ENCODE results near the gene PAK3.

DNA sequence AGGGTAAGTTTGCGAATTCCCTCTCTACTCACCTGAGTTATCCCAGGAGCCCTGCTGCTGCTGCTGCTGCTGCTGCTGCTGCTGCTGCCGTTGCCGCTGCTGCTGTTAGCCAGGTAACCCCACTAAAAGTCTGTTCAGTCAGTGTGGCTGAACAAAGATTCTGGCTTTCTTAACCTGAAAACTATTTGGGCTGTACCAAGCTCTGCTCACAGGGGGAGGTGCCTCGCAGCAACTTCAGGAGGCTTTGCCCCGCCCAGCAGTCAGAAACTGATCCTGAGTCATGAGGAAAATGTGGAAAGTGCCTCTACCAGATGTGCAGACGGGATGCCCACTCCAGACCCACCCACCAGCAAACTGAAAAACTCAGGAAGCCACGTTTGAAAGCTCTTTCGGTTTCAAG, 174.3 kb downstream of the PAK3 start, which contains the start of gene CAPN6:
- TF ChIP-seq SNAI2 (CRISPR knock-in tag; IDR thresholded peaks at IDR 0.05) (no peak), BACH2 (CRISPR knock-in tag; IDR thresholded peaks at IDR 0.05; ENCODE audit: borderline replicate concordance) (no peak), GLIS3 (CRISPR knock-in tag; IDR thresholded peaks at IDR 0.05) (no peak), PPARA (CRISPR knock-in tag; IDR thresholded peaks at IDR 0.05; ENCODE audit: borderline replicate concordance) (no peak), ZFP3 (CRISPR knock-in tag; IDR thresholded peaks at IDR 0.05) (no peak), ZFP30 (CRISPR knock-in tag; IDR thresholded peaks at IDR 0.05) (no peak), CSDC2 (CRISPR knock-in tag; IDR thresholded peaks at IDR 0.05) (no peak), ISL1 (CRISPR knock-in tag; IDR thresholded peaks at IDR 0.05) (no peak)
- TF ChIP-seq, protein P1, sequence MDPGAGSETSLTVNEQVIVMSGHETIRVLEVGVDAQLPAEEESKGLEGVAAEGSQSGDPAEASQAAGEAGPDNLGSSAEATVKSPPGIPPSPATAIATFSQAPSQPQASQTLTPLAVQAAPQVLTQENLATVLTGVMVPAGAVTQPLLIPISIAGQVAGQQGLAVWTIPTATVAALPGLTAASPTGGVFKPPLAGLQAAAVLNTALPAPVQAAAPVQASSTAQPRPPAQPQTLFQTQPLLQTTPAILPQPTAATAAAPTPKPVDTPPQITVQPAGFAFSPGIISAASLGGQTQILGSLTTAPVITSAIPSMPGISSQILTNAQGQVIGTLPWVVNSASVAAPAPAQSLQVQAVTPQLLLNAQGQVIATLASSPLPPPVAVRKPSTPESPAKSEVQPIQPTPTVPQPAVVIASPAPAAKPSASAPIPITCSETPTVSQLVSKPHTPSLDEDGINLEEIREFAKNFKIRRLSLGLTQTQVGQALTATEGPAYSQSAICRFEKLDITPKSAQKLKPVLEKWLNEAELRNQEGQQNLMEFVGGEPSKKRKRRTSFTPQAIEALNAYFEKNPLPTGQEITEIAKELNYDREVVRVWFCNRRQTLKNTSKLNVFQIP (CRISPR knock-in tag; IDR thresholded peaks at IDR 0.05; ENCODE audit: borderline replicate concordance, low read depth), result no peak
- TF ChIP-seq, protein P2, sequence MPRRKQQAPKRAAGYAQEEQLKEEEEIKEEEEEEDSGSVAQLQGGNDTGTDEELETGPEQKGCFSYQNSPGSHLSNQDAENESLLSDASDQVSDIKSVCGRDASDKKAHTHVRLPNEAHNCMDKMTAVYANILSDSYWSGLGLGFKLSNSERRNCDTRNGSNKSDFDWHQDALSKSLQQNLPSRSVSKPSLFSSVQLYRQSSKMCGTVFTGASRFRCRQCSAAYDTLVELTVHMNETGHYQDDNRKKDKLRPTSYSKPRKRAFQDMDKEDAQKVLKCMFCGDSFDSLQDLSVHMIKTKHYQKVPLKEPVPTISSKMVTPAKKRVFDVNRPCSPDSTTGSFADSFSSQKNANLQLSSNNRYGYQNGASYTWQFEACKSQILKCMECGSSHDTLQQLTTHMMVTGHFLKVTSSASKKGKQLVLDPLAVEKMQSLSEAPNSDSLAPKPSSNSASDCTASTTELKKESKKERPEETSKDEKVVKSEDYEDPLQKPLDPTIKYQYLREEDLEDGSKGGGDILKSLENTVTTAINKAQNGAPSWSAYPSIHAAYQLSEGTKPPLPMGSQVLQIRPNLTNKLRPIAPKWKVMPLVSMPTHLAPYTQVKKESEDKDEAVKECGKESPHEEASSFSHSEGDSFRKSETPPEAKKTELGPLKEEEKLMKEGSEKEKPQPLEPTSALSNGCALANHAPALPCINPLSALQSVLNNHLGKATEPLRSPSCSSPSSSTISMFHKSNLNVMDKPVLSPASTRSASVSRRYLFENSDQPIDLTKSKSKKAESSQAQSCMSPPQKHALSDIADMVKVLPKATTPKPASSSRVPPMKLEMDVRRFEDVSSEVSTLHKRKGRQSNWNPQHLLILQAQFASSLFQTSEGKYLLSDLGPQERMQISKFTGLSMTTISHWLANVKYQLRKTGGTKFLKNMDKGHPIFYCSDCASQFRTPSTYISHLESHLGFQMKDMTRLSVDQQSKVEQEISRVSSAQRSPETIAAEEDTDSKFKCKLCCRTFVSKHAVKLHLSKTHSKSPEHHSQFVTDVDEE (CRISPR knock-in tag; IDR thresholded peaks at IDR 0.05), result no peak
- TF ChIP-seq, protein P3, sequence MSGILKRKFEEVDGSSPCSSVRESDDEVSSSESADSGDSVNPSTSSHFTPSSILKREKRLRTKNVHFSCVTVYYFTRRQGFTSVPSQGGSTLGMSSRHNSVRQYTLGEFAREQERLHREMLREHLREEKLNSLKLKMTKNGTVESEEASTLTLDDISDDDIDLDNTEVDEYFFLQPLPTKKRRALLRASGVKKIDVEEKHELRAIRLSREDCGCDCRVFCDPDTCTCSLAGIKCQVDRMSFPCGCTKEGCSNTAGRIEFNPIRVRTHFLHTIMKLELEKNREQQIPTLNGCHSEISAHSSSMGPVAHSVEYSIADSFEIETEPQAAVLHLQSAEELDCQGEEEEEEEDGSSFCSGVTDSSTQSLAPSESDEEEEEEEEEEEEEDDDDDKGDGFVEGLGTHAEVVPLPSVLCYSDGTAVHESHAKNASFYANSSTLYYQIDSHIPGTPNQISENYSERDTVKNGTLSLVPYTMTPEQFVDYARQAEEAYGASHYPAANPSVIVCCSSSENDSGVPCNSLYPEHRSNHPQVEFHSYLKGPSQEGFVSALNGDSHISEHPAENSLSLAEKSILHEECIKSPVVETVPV (CRISPR knock-in tag; IDR thresholded peaks at IDR 0.05), result no peak
- TF ChIP-seq, protein P4, sequence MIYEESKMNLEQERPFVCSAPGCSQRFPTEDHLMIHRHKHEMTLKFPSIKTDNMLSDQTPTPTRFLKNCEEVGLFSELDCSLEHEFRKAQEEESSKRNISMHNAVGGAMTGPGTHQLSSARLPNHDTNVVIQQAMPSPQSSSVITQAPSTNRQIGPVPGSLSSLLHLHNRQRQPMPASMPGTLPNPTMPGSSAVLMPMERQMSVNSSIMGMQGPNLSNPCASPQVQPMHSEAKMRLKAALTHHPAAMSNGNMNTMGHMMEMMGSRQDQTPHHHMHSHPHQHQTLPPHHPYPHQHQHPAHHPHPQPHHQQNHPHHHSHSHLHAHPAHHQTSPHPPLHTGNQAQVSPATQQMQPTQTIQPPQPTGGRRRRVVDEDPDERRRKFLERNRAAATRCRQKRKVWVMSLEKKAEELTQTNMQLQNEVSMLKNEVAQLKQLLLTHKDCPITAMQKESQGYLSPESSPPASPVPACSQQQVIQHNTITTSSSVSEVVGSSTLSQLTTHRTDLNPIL (CRISPR knock-in tag; IDR thresholded peaks at IDR 0.05; ENCODE audit: low read depth), result no peak

Measured in SK-N-SH treated with all-trans-retinoic acid at 6 μM for 48 hours (cell line).